ENCODE results near the gene MAP3K14.

MAP3K14 gene

GRCh38 chr17:45314741-45315647 is 1.8 kb downstream of the MAP3K14 start:
- no peak for TF ChIP-seq TEAD4 (IDR thresholded peaks at IDR 0.05)
- no peak for TF ChIP-seq RAD21 (IDR thresholded peaks at IDR 0.05; ENCODE audit: low read depth)
- no peak for TF ChIP-seq USF1 (IDR thresholded peaks at IDR 0.05)
- no peak for TF ChIP-seq EGR1 (IDR thresholded peaks at IDR 0.05)
- no peak for TF ChIP-seq EP300 (IDR thresholded peaks at IDR 0.05; ENCODE audit: borderline replicate concordance)
- TF ChIP-seq CREB1 (IDR thresholded peaks at IDR 0.05; ENCODE audit: low read depth): no peak
- TF ChIP-seq, protein P1, sequence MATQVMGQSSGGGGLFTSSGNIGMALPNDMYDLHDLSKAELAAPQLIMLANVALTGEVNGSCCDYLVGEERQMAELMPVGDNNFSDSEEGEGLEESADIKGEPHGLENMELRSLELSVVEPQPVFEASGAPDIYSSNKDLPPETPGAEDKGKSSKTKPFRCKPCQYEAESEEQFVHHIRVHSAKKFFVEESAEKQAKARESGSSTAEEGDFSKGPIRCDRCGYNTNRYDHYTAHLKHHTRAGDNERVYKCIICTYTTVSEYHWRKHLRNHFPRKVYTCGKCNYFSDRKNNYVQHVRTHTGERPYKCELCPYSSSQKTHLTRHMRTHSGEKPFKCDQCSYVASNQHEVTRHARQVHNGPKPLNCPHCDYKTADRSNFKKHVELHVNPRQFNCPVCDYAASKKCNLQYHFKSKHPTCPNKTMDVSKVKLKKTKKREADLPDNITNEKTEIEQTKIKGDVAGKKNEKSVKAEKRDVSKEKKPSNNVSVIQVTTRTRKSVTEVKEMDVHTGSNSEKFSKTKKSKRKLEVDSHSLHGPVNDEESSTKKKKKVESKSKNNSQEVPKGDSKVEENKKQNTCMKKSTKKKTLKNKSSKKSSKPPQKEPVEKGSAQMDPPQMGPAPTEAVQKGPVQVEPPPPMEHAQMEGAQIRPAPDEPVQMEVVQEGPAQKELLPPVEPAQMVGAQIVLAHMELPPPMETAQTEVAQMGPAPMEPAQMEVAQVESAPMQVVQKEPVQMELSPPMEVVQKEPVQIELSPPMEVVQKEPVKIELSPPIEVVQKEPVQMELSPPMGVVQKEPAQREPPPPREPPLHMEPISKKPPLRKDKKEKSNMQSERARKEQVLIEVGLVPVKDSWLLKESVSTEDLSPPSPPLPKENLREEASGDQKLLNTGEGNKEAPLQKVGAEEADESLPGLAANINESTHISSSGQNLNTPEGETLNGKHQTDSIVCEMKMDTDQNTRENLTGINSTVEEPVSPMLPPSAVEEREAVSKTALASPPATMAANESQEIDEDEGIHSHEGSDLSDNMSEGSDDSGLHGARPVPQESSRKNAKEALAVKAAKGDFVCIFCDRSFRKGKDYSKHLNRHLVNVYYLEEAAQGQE (IDR thresholded peaks at IDR 0.05; ENCODE audit: low read depth): no peak
- TF ChIP-seq YY1 (IDR thresholded peaks at IDR 0.05; ENCODE audit: low read depth): no peak
- TF ChIP-seq TCF12 (IDR thresholded peaks at IDR 0.05; ENCODE audit: low read depth): no peak
- no peak for TF ChIP-seq TAF1 (IDR thresholded peaks at IDR 0.05; ENCODE audit: low read depth)
- no peak for TF ChIP-seq NFIC (IDR thresholded peaks at IDR 0.05)
- TF ChIP-seq ZBTB7A (IDR thresholded peaks at IDR 0.05; ENCODE audit: low read depth): no peak
- TF ChIP-seq FOXM1 (IDR thresholded peaks at IDR 0.05; ENCODE audit: borderline replicate concordance, low read depth): no peak
- TF ChIP-seq MAX (IDR thresholded peaks at IDR 0.05): no peak
- TF ChIP-seq CEBPB (IDR thresholded peaks at IDR 0.05): no peak

DNA sequence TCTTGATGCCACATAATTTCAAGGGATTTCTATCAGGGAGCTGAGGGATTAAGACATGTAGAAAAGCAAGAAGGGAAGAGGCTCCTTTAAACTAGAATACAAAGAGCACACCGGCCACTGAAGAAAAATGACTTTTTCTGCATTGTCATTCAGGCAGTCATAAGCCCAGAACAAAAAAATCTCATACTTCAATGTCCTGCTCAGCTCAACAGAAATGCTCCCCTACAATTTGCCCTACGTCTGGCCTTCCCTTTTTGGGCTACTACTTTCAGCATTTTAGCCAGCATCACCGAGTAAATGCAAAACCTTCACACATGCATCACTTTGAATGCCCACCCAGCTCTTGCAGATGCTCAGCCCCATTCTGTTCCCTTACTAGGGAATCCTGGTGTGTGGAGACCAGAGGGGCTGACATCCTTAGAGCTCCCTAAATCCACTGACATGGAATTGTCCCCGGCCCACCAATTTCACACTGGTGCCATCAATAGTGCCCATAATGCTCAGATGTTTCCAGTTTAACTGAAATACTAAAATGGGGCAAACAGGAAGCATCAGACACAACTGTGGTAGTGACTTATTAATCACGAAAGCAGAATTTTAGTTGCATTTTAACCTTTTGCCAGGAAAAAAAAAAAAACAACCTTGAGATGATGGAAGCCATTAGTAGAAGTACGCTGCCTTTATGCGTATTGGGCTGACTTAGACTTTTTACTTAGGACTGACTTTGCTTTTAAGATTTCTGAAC is 2.7 kb downstream of the MAP3K14 start:
- TF ChIP-seq TAF1 (IDR thresholded peaks at IDR 0.05; ENCODE audit: low read depth): no peak
- TF ChIP-seq YY1 (IDR thresholded peaks at IDR 0.05; ENCODE audit: low read depth): no peak
- no peak for TF ChIP-seq ZBTB7A (IDR thresholded peaks at IDR 0.05; ENCODE audit: low read depth)
- no peak for TF ChIP-seq CREB1 (IDR thresholded peaks at IDR 0.05; ENCODE audit: low read depth)
- no peak for TF ChIP-seq EGR1 (IDR thresholded peaks at IDR 0.05)
- TF ChIP-seq TCF12 (IDR thresholded peaks at IDR 0.05; ENCODE audit: low read depth): no peak

DNA sequence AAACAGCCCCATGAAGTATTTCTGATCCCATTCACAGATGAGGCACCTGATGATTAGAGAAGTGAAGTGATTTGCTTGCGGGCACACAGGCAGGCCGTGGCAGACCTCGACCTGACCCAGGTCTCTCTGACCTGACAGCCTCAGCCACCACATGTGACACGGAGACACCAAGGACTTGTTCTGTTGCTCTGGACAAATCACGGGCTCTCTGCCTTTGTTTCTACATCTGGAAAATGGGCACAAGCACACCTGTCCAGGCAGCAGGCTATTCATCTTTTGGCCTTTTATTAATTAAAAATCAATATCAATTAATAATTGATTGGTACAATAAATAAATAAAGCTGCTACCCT is 3.4 kb downstream of the MAP3K14 start:
- TF ChIP-seq CEBPB (IDR thresholded peaks at IDR 0.05) (no peak), FOXM1 (IDR thresholded peaks at IDR 0.05; ENCODE audit: borderline replicate concordance, low read depth) (no peak), EGR1 (IDR thresholded peaks at IDR 0.05) (no peak), MAX (IDR thresholded peaks at IDR 0.05) (no peak), ZBTB7A (IDR thresholded peaks at IDR 0.05; ENCODE audit: low read depth) (no peak), EP300 (IDR thresholded peaks at IDR 0.05; ENCODE audit: borderline replicate concordance) (no peak)

DNA sequence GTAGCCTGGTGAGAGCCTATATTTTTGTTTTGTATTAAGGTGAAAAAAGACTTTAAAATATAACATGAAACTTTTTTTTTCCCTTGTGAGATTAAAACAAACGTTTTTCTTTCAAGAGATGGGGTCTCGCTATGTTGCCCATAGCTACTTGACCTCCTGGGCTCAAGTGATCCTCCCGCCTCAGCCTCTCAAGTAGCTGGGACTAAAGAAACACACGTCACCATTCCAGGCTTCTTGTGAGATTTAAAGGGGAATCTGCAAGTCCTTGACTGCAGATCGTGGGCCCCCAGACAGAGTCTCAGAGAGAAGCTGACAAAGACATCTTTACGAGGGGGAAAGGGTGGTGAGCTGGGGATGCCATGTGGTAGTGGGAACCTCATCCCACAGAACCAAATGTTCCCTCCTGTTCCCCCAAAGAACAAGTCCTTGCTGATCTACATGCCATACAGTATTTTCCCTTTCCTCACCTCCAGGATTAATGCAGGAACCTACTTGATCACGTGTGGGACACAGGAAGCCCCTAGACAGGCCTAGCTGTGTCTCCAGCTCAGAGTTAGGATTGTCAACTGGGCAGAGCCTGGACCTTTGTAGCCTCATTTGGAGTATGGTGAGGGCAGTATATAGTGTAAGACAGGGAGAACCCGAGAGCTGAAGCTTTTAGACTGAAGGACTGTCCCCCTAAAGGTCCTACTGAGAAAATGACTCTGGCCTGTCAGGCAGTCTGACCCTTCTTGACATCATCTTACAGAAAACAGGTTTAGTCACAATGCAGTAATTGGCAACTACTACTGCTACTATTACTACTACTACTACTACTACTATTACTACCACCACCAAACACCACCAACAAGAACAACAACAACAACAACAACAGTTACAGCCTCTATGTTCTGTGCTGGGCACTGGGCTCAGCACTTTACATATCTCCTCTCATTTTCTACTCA is 4.1 kb downstream of the MAP3K14 start:
- TF ChIP-seq RAD21 (IDR thresholded peaks at IDR 0.05; ENCODE audit: low read depth) (no peak), CEBPB (IDR thresholded peaks at IDR 0.05) (no peak), MAX (IDR thresholded peaks at IDR 0.05) (no peak), ZBTB7A (IDR thresholded peaks at IDR 0.05; ENCODE audit: low read depth) (no peak), NFIC (IDR thresholded peaks at IDR 0.05) (no peak), TEAD4 (IDR thresholded peaks at IDR 0.05) (no peak), CREB1 (IDR thresholded peaks at IDR 0.05; ENCODE audit: low read depth) (no peak), TCF12 (IDR thresholded peaks at IDR 0.05; ENCODE audit: low read depth) (no peak), EGR1 (IDR thresholded peaks at IDR 0.05) (no peak), TAF1 (IDR thresholded peaks at IDR 0.05; ENCODE audit: low read depth) (no peak), EP300 (IDR thresholded peaks at IDR 0.05; ENCODE audit: borderline replicate concordance) (no peak)
- TF ChIP-seq, protein P1 (IDR thresholded peaks at IDR 0.05; ENCODE audit: low read depth): no peak

Measured in Ishikawa (cell line).